Neural crest cell (in vitro differentiated cells): ENCODE measurements around the gene EXOC3. TPM values are rescaled to one million over a fixed set of nuclear protein-coding genes. Genes with fewer than 3 reads are reported as not detected.
A peak's percentile ranks its signal among the peaks of the same experiment; 100 is the strongest.

Source experiments
- DNase-seq: peaks from one replicate; pipeline ENCODE4 v3.0.0; 2021; ENCODE audit warnings: low read depth, mixed read lengths, low spot score
- H3K27ac Mint-ChIP-seq: one replicate; pipeline ENCODE4 v1.8.0; 2021; ENCODE audit warnings: mild to moderate bottlenecking, mixed read lengths; ENCODE audit not compliant: unreplicated experiment
- H3K27me3 Mint-ChIP-seq: 2 replicates; pipeline ENCODE4 v1.8.0; 2021; ENCODE audit warnings: low read depth, mild to moderate bottlenecking, mixed read lengths
- H3K36me3 Mint-ChIP-seq: 2 replicates; pipeline ENCODE4 v1.8.0; 2021; ENCODE audit warnings: low read depth, mild to moderate bottlenecking, mixed read lengths
- H3K4me1 Mint-ChIP-seq: 2 replicates; pipeline ENCODE4 v1.8.0; 2021; ENCODE audit warnings: mixed read lengths
- H3K4me3 Mint-ChIP-seq: one replicate; pipeline ENCODE4 v1.8.0; 2021; ENCODE audit warnings: mild to moderate bottlenecking, mixed read lengths
- H3K9me3 Mint-ChIP-seq: 2 replicates; pipeline ENCODE4 v1.8.0; 2021; ENCODE audit warnings: mixed read lengths
- total RNA-seq: library from RNA; stranded (reverse); gene quantifications from 2 replicates; pipeline ENCODE4 v1.2.1, GENCODE V29; 2021
- TF ChIP-seq, protein P1 (sequence below): fragments of 200-600 bp; sonication (generic); conservative IDR thresholded peaks from 2 replicates; pipeline ENCODE4 v1.5.0; 2021; ENCODE audit warnings: antibody characterized with exemption, mild to moderate bottlenecking

The EXOC3 gene
- total RNA-seq, 1 donor from 2014 or later = 61.3 TPM

DNA sequence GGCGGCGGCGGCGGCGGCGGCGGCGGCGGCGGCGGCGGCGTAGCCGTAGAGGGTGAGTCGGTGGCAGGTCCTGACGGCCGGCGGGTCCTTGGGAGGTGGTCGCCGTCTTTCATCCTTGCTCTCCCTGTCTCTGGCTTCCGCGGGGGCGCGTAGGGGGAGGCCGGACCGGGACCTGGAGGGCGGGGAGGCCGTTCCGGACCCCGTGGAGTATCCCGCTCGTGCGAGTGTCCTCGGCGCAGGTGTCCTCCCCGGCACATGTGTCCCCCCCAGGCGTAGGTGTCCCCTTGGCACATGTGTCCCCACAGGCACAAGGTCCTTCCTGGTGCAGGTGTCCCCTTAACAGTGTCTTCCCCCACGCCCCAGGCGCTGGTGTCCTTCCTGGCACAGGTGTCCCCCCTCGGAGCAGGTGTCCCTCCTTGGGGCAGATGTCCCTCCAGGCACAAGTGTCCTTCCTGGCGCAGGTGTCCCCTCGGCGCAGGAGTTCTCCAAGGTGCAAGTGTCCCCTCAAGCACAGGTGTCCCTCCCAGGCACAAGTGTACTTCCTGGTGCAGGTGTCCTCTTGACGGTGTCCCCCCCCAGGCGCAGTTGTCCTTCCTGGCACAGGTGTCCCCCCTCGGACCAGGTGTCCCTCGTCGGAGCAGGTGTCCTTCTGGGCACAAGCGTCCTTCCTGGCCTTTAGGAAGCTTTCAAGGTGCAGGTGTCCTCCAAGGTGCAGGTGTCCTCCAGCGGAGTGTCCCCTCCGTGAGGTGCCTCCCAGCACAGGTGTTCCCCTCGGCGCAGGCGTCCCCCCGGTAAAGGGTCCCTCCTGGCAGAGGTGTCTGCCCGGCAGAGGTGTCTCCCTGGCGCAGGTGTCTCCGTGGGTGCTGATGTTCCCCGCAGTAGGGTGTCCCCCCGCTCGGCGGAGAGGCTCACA, 519 bp downstream of the EXOC3 start:
- Mint-ChIP-seq H3K4me1 (peaks cover 27% of the 10 kb centered on the region), H3K4me3 (peak overlapping the region; percentile 90), H3K9me3 (no peaks in the 10 kb centered on the region), H3K36me3 (peaks cover 10% of the 10 kb centered on the region), H3K27ac (peak overlapping the region; percentile 12), H3K27me3 (no peaks in the 10 kb centered on the region)
- DNase-seq = no peak
- TF ChIP-seq, protein P1, sequence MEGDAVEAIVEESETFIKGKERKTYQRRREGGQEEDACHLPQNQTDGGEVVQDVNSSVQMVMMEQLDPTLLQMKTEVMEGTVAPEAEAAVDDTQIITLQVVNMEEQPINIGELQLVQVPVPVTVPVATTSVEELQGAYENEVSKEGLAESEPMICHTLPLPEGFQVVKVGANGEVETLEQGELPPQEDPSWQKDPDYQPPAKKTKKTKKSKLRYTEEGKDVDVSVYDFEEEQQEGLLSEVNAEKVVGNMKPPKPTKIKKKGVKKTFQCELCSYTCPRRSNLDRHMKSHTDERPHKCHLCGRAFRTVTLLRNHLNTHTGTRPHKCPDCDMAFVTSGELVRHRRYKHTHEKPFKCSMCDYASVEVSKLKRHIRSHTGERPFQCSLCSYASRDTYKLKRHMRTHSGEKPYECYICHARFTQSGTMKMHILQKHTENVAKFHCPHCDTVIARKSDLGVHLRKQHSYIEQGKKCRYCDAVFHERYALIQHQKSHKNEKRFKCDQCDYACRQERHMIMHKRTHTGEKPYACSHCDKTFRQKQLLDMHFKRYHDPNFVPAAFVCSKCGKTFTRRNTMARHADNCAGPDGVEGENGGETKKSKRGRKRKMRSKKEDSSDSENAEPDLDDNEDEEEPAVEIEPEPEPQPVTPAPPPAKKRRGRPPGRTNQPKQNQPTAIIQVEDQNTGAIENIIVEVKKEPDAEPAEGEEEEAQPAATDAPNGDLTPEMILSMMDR = no peak

DNA sequence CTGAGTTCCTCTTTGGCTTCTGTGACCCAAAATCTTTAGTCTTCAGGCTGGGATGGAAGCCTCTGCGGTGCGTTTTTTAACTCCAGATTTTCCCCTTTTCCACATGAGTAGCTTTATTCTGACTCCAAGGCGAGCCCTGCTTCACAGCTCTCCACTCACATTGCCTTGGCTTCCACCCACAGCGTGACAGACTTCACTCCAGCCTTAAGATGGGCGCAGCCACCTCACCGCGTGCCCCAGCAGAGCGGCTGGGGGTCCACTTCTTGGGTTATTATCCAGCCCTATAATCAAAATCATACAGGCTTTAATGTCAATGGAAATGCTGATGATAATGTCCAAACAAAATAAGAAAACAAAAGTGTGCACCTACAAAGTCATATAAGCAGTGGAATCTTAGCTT, 1.2 kb downstream of the EXOC3 start:
- TF ChIP-seq, protein P1 = no peak
- peak overlapping the region; percentile 90 for H3K4me3 Mint-ChIP-seq
- no peaks in the 10 kb centered on the region for H3K27me3 Mint-ChIP-seq
- no peak overlapping the region for H3K27ac Mint-ChIP-seq
- H3K9me3 Mint-ChIP-seq = no peaks in the 10 kb centered on the region
- H3K36me3 Mint-ChIP-seq = peaks cover 16% of the 10 kb centered on the region
- no peak for DNase-seq
- peaks cover 27% of the 10 kb centered on the region for H3K4me1 Mint-ChIP-seq

DNA sequence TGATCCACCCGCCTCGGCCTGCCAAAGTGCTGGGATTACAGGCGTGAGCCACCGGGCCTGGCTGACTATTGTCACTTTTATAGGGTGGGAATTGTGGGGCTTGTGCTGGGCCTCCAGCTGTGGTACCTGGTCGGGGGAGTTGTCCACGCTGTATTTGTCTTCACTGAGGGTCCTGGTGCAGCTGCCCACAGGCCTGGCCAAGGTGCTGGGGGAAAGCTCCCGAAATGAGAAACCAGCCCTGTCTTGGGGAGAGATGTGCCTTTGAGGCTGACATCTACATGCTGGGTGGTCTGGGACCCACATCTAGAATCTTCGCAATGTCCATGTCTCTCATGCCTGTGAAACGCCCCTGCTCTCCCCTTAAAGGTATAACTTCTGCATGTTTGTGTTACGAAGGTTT, 2.6 kb downstream of the EXOC3 start:
- Mint-ChIP-seq H3K9me3 (no peaks in the 10 kb centered on the region), H3K4me1 (peaks cover 18% of the 10 kb centered on the region), H3K27ac (no peak overlapping the region), H3K27me3 (no peaks in the 10 kb centered on the region), H3K36me3 (peaks cover 29% of the 10 kb centered on the region), H3K4me3 (peak overlapping the region; percentile 29)
- TF ChIP-seq, protein P1 = no peak
- no peak for DNase-seq

DNA sequence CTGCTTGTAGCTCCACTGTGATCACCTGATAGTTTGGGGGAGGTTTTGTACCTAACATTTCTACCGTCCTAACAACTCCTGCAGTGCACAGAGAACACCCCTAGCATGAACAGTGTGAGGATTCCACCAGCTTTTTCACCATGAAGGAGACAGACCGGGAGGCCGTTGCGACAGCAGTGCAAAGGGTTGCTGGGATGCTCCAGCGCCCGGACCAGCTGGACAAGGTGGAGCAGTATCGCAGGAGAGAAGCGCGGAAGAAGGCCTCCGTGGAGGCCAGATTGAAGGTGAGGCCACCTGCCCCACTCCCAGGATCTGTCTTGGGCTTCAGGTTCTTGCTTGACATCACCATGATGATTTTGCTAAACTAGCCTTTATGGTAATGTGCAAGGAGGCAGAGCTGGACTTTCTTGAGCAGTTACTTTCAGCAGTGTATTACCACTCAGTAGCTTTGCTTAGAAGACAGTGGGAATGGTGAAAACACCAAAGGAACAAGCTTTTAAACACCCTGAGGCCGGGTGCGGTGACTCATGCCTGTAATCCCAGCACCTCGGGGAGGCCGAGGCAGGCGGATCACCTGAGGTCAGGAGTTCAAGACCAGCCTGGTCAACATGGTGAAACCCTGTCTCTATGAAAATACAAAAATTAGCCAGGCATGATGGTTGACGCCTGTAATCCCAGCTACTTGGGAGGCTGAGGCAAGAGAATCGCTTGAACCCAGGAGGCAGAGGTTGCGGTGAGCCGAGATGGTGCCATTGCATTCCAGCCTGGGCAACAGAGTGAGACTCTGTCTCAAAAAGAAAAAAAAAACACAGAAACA, 3.3 kb downstream of the EXOC3 start:
- peak overlapping the region; percentile 81 for H3K4me3 Mint-ChIP-seq
- DNase-seq = no peak
- TF ChIP-seq, protein P1 = no peak
- H3K9me3 Mint-ChIP-seq = no peaks in the 10 kb centered on the region
- H3K27me3 Mint-ChIP-seq = no peaks in the 10 kb centered on the region
- H3K27ac Mint-ChIP-seq = no peak overlapping the region
- H3K4me1 Mint-ChIP-seq = peaks cover 18% of the 10 kb centered on the region
- peaks cover 35% of the 10 kb centered on the region for H3K36me3 Mint-ChIP-seq

DNA sequence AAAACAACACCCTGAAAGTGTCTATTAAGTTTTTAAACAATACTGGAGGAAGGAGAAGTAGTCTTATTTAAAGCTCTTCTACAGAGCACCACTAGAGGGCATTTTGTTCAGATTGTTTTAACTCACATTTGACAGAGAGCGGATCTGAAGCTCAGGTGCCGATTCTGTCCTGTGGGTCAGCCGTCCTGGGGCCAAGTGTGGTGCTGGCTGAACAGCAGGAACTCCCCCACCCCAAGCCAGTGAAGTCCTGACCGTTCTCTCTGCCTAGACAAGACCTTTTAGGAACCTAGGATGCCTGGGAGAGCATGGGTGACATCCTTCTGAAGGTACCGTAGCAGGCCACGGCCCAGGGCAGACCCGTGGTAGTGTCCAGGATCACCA, 3.9 kb downstream of the EXOC3 start:
- H3K4me1 Mint-ChIP-seq = peaks cover 18% of the 10 kb centered on the region
- H3K36me3 Mint-ChIP-seq = peaks cover 41% of the 10 kb centered on the region
- H3K9me3 Mint-ChIP-seq = peaks cover 3% of the 10 kb centered on the region

More for the DNA sequence above, 3.9 kb downstream of the EXOC3 start:
- Mint-ChIP-seq H3K27ac (no peak overlapping the region), H3K4me3 (peak overlapping the region; percentile 81), H3K27me3 (no peaks in the 10 kb centered on the region)
- TF ChIP-seq, protein P1 = peak; percentile 69
- DNase-seq = no peak
